Stomach (tissue), 4 donors: Measurements from ENCODE around the gene CDC42BPG.

Experiments
- EP300 ChIP-seq: sonication (generic); formaldehyde crosslinking; IDR thresholded peaks from one replicate; pipeline ENCODE4 v1.6.1; 2017; ENCODE audit warnings: antibody characterized with exemption
- POLR2A ChIP-seq, 4 donors: fragments of 450-650 bp; IDR thresholded peaks; one replicate each; pipeline ENCODE4 v1.6.1; 2016; ENCODE audit warnings: antibody characterized with exemption in 4 of 4, control low read depth in 2 of 4, mild to moderate bottlenecking in 1 of 4, moderate library complexity in 1 of 4
- POLR2AphosphoS5 ChIP-seq, 3 donors: sonication (generic); formaldehyde crosslinking; IDR thresholded peaks; one replicate each; pipeline ENCODE4 v1.6.1; 2016; ENCODE audit warnings: antibody characterized with exemption in 3 of 3
- TF ChIP-seq, protein P1 (sequence below), 7 experiments: fragments of 450-650 bp in 4 of 7; fragments of 200-600 bp in 3 of 7; sonication (generic) in 3 of 7; IDR thresholded peaks; one replicate each; pipeline ENCODE4 v1.5.1; 2016 to 2019; ENCODE audit warnings: antibody characterized with exemption in 7 of 7, control low read depth in 2 of 7, mild to moderate bottlenecking in 1 of 7

DNA sequence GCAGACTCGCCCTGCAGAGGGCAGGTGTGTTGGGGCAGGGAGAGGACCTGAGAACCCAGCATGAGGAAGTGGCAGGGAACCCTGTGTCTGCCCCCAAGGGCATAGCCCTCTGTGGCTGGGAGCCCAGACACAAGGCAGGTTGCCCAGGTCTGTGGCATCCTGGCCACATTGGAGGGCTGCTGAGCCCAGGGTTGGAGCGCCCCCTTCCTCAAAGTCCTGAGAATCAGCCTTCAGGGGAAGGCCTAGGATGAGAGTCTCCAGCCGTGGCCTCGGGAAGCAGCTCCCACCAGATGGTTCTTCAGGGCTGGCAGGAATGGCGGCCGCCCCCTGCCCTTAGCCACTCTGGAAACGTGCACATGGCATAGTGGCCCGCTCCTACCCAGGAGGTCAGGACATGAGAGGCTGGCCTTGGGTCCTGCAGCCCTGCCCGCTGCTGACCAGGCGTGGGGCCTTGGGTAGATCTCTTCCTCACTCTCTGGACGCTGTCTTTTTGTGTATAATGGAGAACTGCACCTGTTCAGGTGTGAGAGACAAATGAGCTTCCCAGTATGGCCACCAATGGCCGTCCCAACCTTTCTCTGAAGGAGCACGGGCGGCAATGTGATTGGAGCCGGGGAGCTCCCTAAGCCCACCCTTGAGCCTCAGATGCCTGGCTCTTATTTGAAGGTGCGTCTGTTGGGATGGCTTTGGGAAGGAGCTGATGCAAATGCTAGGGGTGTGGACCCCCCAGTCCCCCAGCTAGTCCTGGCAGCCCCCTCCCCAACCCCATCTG lies 4.6 kb upstream of the CDC42BPG start:
- TF ChIP-seq POLR2A (IDR thresholded peaks at IDR 0.05) (no peak), POLR2AphosphoS5 (IDR thresholded peaks at IDR 0.05) (peak in 2 of 3 donors; percentile 41 to 84), EP300 (no peak)
- TF ChIP-seq, protein P1, sequence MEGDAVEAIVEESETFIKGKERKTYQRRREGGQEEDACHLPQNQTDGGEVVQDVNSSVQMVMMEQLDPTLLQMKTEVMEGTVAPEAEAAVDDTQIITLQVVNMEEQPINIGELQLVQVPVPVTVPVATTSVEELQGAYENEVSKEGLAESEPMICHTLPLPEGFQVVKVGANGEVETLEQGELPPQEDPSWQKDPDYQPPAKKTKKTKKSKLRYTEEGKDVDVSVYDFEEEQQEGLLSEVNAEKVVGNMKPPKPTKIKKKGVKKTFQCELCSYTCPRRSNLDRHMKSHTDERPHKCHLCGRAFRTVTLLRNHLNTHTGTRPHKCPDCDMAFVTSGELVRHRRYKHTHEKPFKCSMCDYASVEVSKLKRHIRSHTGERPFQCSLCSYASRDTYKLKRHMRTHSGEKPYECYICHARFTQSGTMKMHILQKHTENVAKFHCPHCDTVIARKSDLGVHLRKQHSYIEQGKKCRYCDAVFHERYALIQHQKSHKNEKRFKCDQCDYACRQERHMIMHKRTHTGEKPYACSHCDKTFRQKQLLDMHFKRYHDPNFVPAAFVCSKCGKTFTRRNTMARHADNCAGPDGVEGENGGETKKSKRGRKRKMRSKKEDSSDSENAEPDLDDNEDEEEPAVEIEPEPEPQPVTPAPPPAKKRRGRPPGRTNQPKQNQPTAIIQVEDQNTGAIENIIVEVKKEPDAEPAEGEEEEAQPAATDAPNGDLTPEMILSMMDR (IDR thresholded peaks at IDR 0.05), result peak in 2 of 7 experiments; percentile 38 to 45
